Endodermal cell (in vitro differentiated cells): ENCODE results near the gene APBA1. TPM values are rescaled to one million over a fixed set of nuclear protein-coding genes. Genes with fewer than 3 reads are reported as not detected.

Experiments
- DNase-seq: peaks from one replicate; pipeline ENCODE4 v3.0.0-alpha.2; 2017
- H3K27ac ChIP-seq: 2 replicates; pipeline ENCODE4 v1.5.1; 2013; ENCODE audit warnings: mild to moderate bottlenecking, low read depth, low read length, moderate library complexity
- H3K27me3 ChIP-seq: 2 replicates; pipeline ENCODE4 v1.6.1; 2013; ENCODE audit warnings: mild to moderate bottlenecking, low read length, moderate library complexity; ENCODE audit not compliant: insufficient read depth, control insufficient read depth, poor library complexity, severe bottlenecking
- H3K36me3 ChIP-seq: 2 replicates; pipeline ENCODE4 v1.7.0; 2013; ENCODE audit warnings: mild to moderate bottlenecking, low read length, moderate library complexity; ENCODE audit not compliant: control insufficient read depth, insufficient read depth
- H3K4me1 ChIP-seq: one replicate; pipeline ENCODE4 v1.7.0; 2013; ENCODE audit warnings: low read length; ENCODE audit not compliant: control insufficient read depth, insufficient read depth
- H3K4me3 ChIP-seq: 2 replicates; pipeline ENCODE4 v1.5.1; 2013; ENCODE audit warnings: mild to moderate bottlenecking, low read length, moderate library complexity
- H3K9ac ChIP-seq: 2 replicates; pipeline ENCODE4 v1.6.1; 2013; ENCODE audit warnings: mild to moderate bottlenecking, low read length, moderate library complexity; ENCODE audit not compliant: poor library complexity, severe bottlenecking; ENCODE audit errors: extremely low read depth
- H3K9me3 ChIP-seq: 2 replicates; pipeline ENCODE4 v1.6.1; 2013; ENCODE audit warnings: mild to moderate bottlenecking, low read length, moderate library complexity; ENCODE audit not compliant: control insufficient read depth
- H3K27ac Mint-ChIP-seq: 2 replicates; pipeline ENCODE4 v1.8.0; 2020; ENCODE audit warnings: mixed read lengths
- H3K27me3 Mint-ChIP-seq: 2 replicates; pipeline ENCODE4 v1.8.0; 2021; ENCODE audit warnings: mild to moderate bottlenecking, mixed read lengths; ENCODE audit not compliant: insufficient read depth
- H3K36me3 Mint-ChIP-seq: 2 replicates; pipeline ENCODE4 v1.8.0; 2020; ENCODE audit warnings: low read depth, mixed read lengths
- H3K4me1 Mint-ChIP-seq: 2 replicates; pipeline ENCODE4 v1.8.0; 2020; ENCODE audit warnings: mixed read lengths
- H3K4me3 Mint-ChIP-seq: 2 replicates; pipeline ENCODE4 v1.8.0; 2020; ENCODE audit warnings: mild to moderate bottlenecking, moderate library complexity, mixed read lengths
- H3K9me3 Mint-ChIP-seq: 2 replicates; pipeline ENCODE4 v1.8.0; 2020; ENCODE audit warnings: mild to moderate bottlenecking, mixed read lengths
- CTCF ChIP-seq: fragments of 200-600 bp; sonication (generic); conservative IDR thresholded peaks from 2 replicates; pipeline ENCODE4 v1.5.0; 2021; ENCODE audit warnings: antibody characterized with exemption, mild to moderate bottlenecking
- WGBS, 2 experiments: methylation state at CpG; one replicate each; pipeline versions ENCODE4 v1.1.5 to v1.1.7; 2013; ENCODE audit warnings: missing lambda C conversion rate in 2 of 2, mixed read lengths in 1 of 2; ENCODE audit not compliant: insufficient coverage in 1 of 2, insufficient read length in 1 of 2; 5-methylcytosine and 5-hydroxymethylcytosine counted together
- total RNA-seq, 2 donors: library from RNA; stranded (reverse); fragmentation: NEBNext Ultra II Directional in 1 of 2; extraction: Animal tissue kit (Norgen Biotek cat#: 25700) in 1 of 2; gene quantifications; 2 replicates in 1 of 2; 3 replicates in 1 of 2; pipeline ENCODE4 v1.2.1, GENCODE V29; 2021

The APBA1 gene
- total RNA-seq, 2 donors from 2014 or later: 0.51 to 0.75 TPM

GRCh38 chr9:69574057-69574456, 98.1 kb downstream of the APBA1 start:
- Mint-ChIP-seq H3K4me1 (no peaks in the 10 kb centered on the region), H3K27ac (no peak overlapping the region), H3K4me3 (no peak overlapping the region), H3K9me3 (no peaks in the 10 kb centered on the region), H3K36me3 (no peaks in the 10 kb centered on the region), H3K27me3 (peaks cover 26% of the 10 kb centered on the region)
- DNase-seq: no peak
- 94 to 97% methylated on average over 4 of the region's 4 CpGs for whole genome bisulfite sequencing, 2 experiments
- no peak overlapping the region for H3K9ac ChIP-seq
- no peaks in the 10 kb centered on the region for H3K4me1 ChIP-seq
- H3K27me3 ChIP-seq: peaks cover 6% of the 10 kb centered on the region
- H3K27ac ChIP-seq: no peak overlapping the region
- no peaks in the 10 kb centered on the region for H3K36me3 ChIP-seq
- no peaks in the 10 kb centered on the region for H3K9me3 ChIP-seq
- no peak overlapping the region for H3K4me3 ChIP-seq
- TF ChIP-seq CTCF: no peak

- Histone ChIP-seq H3K4me1 (no peaks in the 10 kb centered on the region), H3K36me3 (no peaks in the 10 kb centered on the region), H3K4me3 (no peak overlapping the region), H3K9me3 (no peaks in the 10 kb centered on the region), H3K27ac (no peak overlapping the region), H3K9ac (no peak overlapping the region), H3K27me3 (peaks cover 2% of the 10 kb centered on the region)
- H3K9me3 Mint-ChIP-seq: no peaks in the 10 kb centered on the region
- no peak overlapping the region for H3K27ac Mint-ChIP-seq
- H3K4me1 Mint-ChIP-seq: no peaks in the 10 kb centered on the region
- no peak overlapping the region for H3K4me3 Mint-ChIP-seq
- 87 to 90% methylated on average over 3 of the region's 4 CpGs for WGBS, 2 experiments
- peaks cover 23% of the 10 kb centered on the region for H3K27me3 Mint-ChIP-seq
- H3K36me3 Mint-ChIP-seq: no peaks in the 10 kb centered on the region
- no peak for TF ChIP-seq CTCF
- DNase-seq: no peak
These were observed 98.5 kb downstream of the APBA1 start for GRCh38 chr9:69573651-69574050.

- Mint-ChIP-seq H3K27ac (no peak overlapping the region), H3K4me1 (no peaks in the 10 kb centered on the region), H3K9me3 (no peaks in the 10 kb centered on the region), H3K4me3 (no peak overlapping the region), H3K36me3 (no peaks in the 10 kb centered on the region), H3K27me3 (peaks cover 13% of the 10 kb centered on the region)
- no peaks in the 10 kb centered on the region for H3K4me1 ChIP-seq
- H3K27ac ChIP-seq: no peak overlapping the region
- H3K9ac ChIP-seq: no peak overlapping the region
- H3K9me3 ChIP-seq: no peaks in the 10 kb centered on the region
- no peaks in the 10 kb centered on the region for H3K27me3 ChIP-seq
- no peak for TF ChIP-seq CTCF
- no peak for DNase-seq
- H3K36me3 ChIP-seq: no peaks in the 10 kb centered on the region
- H3K4me3 ChIP-seq: no peak overlapping the region
These were observed 99.6 kb downstream of the APBA1 start for GRCh38 chr9:69572611-69573010.
